Esophagus mucosa (tissue), 1 donor: ENCODE results near the gene MRPS35. TPM values are rescaled to one million over a fixed set of nuclear protein-coding genes. Genes with fewer than 3 reads are reported as not detected.
"Not testable (repeated sequence)": the region's sequence is repeated elsewhere in the genome, so short reads cannot be mapped to it uniquely, and the experiment has no call there.

Experiments
- ATAC-seq: fragments of 200-7000 bp; cut with Tn5 transposase; one replicate; pipeline ENCODE4 v1.9.1; 2020
- total RNA-seq: library from RNA; stranded (reverse); gene quantifications from one replicate; pipeline ENCODE4 v1.2.4, GENCODE V29; 2023
- donor health status: DM: yes; HTN: yes; CAD: no.

The MRPS35 gene
- total RNA-seq, 1 donor from 2014 or later, result 37.7 TPM

- ATAC-seq, result no peak
These were observed 1.3 kb upstream of the MRPS35 start for GRCh38 chr12:27709212-27709931.

DNA sequence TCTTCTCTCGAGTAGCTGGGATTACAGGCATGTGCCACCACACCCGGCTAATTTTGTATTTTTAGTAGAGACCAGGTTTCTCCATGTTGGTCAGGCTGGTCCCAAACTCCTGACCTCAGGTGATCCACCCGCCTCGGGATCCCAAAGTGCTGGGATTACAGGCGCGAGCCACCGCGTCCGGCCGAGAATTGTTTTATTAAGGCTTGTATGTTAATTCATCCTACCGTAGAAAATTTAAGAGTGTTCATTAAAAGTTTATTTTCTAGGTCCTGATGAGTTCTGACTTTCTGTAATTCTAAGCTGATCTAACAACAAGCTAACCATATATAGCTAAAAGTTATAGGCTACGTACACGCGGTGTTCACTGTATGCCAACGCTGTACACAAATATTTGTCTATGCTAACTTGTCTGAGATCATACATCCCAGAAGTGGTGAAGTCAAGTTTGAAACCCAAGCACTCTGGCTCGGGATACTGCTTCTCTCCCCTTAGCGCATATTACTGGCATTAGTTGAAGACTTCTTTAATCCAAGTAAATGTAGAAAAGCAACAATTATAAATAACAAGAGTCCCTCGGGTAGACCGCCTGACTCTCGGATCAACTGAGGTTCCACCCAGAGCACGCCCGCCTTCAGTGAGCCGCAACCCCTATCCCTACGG is 570 bp upstream of the MRPS35 start:
- peak; percentile 36 for ATAC-seq

GRCh38 chr12:27711317-27711682 is 668 bp downstream of the MRPS35 start:
- ATAC-seq, result peak; percentile 43

DNA sequence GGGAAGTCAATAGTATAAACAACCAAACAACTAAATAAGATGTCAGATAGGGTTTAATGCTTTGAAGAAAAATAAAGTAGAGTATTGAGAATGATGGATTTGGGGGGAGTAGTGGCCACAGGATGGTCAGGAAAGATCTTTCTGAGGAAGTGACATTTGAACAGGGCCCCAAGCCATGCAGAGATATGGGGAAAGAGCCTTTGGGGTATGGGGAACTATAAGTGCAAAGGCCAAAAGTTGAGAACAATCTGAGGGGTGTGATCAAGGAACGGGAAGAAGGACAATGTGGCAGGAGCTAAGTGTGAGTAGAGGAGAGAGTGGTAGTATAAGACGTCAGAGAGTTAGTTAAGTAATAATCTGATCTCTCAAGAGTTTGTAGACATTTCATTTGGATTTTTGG is 1.3 kb downstream of the MRPS35 start:
- no peak for ATAC-seq

DNA sequence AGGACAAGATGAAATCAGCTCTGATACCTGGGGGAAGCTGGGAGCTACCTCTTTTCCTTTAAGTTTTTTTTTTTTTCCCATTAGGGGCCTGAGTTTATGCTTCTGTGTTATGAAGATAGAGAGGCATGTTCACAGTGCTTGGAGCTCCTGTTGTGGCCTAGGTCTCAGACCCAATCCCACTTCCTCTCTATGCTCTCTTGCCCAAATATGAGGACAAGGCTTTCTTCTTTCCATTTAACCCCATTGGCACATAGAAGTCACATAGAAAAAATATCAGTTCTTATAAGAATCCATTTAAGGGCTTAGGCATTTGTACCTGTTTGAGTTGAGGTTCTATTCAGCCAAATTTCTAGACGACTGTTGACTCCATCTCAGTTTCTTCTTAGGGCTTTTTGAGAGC is 12.6 kb downstream of the MRPS35 start:
- no peak for ATAC-seq

GRCh38 chr12:27730097-27730588 is 19.5 kb downstream of the MRPS35 start:
- ATAC-seq, result no peak

DNA sequence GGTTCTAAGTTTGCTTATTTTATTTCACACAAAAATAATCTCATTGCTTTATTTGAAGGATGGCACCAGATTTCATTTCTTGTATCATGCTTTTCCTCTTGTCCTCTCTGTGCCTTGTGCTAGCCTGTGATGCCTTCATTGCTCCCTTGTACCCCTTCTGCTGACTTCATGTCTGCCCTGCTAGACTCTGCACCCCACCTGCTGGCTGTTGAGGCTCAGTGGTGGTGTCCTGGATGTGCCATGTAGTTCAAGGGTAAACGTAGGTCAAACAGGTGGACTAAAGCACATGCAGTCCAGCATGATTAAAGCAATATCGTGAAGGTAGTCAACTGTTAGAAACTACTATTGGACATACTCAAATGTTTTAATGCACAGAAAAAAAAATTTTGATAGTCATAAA is 21.6 kb downstream of the MRPS35 start:
- peak; percentile 52 for ATAC-seq

- ATAC-seq, result peak; percentile 77
These were observed 22.5 kb downstream of the MRPS35 start for GRCh38 chr12:27733052-27733656.

- no peak for ATAC-seq
These were observed 23.2 kb downstream of the MRPS35 start for GRCh38 chr12:27733791-27734190.

DNA sequence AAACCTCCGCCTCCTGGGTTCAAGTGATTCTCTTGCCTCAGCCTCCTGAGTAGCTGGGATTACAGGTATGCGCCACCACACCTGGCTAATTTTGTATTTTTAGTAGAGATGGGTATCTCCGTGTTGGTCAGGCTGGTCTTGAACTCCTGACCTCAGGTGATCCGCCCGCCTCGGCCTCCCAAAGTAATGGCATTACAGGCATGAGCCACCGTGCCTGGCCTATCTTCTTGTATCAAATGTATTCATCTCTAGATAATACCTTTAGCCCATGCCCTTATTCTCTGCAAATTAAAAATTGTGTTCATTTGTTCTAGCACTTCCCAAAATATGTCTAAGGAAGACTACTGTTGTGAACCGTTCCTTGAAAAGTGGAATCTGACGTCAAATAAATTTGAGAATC is 23.7 kb downstream of the MRPS35 start:
- not testable (repeated sequence) for ATAC-seq

GRCh38 chr12:27743601-27744000 is 33.0 kb downstream of the MRPS35 start:
- no peak for ATAC-seq

- not testable (repeated sequence) for ATAC-seq
These were observed 35.1 kb downstream of the MRPS35 start for GRCh38 chr12:27745734-27746133.

- no peak for ATAC-seq
These were observed 36.6 kb downstream of the MRPS35 start for GRCh38 chr12:27747111-27747820.

DNA sequence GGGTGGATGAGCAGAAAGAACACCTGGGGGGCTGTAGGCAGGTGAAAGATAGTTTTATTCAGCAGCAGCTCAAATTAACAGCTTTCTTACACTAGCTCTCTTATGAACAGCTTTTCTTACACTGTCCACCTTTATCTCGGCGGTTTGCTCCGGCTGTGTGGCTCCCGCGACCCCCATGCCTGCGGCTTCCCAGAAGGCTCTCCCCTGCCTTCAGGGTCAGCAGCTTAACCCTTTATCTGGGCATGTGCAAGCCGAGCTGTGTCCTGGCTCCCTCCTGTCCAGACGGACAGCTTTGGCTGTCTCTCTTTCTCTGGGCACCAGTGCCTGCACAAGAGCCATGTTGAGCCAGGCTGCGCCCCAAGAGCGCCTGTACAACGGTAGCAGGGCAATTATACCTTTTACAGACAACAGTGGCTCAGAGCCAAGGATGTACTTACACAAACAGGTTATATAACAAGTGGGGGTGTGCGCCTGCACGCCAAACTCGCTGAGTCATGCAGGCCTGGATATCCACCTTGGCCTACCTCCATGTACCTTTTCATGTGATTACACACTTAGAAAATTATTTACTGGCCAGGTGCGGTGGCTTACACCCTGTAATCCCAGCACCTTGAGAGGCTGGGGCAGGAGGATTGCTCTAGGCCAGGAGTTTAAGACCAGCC is 40.9 kb downstream of the MRPS35 start:
- peak; percentile 90 for ATAC-seq

DNA sequence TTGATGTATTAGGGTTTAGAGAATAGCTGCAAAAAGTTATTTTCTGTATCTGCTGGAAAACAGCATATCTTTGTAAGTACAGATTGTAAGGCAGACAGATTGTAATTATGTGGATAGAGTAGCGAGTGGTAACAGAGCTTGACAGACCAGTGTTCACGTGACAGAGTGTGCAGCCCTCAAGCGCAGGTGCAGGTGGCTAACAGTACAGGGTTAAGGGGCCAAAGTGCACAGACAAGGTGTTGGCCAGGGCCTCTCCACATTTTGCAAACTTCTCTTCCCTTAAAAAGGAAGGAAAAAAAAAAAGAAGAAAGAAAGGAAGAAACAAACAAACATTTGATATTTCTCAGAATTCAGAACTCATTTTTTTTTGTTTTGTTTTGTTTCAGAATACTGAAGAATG is 44.2 kb downstream of the MRPS35 start:
- no peak for ATAC-seq

DNA sequence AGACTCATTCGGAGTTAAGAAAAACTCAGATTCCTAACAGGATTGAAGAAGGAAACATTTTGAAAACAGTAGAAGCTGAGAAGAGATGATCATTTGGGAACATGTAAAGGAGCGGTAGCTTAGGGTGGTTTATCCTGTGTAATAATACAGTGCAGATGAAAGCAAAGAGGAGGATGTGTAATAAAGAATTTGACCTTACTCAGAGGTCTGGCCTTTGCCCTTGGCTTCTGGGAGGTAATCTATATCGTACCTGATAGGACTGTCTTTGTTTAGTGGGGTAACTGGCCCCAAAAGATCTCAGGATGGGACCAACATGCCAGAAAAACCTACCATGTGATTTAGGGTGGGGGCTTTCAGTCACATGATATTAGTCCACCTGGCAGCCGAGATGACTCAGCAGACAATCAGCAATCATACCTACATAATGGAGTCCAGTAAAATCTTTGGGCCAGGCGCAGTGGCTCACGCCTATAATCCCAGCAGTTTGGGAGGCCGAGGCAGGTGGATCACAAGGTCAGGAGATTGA is 46.1 kb downstream of the MRPS35 start:
- no peak for ATAC-seq

GRCh38 chr12:27762757-27763156 is 52.1 kb downstream of the MRPS35 start:
- no peak for ATAC-seq

DNA sequence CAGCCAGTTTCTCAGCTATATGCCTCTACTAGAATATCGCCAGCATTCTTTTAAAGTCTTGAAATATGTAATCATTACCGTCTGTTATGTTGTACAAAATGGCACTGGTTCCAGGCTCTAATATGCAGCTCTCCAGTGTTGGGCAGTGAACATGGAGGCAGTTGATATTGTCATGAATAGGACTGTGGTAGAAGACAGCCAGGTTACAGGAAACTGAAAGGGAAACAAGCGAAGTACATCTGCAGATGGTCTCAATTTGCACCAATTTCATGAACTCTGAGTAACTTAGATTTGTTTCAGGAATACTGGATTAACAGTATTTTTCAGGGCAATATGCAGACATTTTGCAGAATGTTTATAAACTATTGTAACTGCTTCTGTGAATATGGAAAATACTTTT is 56.0 kb downstream of the MRPS35 start:
- ATAC-seq, result no peak

DNA sequence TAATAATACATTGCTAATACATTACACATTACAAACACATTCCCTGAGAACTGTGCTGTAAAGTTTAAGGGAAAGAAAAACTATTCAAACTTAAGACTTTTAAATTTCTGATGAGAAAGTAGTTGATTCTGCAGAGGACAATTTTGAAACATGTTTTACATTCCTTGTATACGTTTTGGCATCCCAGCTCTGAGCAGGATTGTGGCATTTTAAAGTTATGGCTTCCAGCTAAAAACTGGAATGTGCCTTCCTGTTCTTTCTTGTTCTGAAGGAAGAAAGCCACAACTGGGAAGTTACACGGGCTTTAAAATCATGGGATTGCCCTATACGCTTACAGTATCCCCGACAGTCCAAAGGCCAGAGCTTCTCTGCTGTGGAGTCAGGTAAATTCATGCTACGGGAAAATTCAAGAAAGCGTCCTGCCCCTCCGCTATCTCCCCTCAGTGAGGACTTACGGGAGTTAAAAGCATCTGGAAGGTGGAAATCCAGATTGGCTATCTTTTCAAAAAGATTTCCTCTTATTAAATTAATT is 58.6 kb downstream of the MRPS35 start:
- ATAC-seq, result no peak

GRCh38 chr12:27771481-27772327 is 61.1 kb downstream of the MRPS35 start:
- no peak for ATAC-seq
